Glomerular endothelial cell (primary cell): ENCODE results near the gene ANOS1. TPM values are rescaled to one million over a fixed set of nuclear protein-coding genes. Genes with fewer than 3 reads are reported as not detected.

Experiments used
- total RNA-seq: library from RNA; depleted of rRNA; stranded (reverse); fragments of >200 nt; gene quantifications from 2 replicates; pipeline ENCODE4 v1.2.3, GENCODE V29; 2015

Gene ANOS1
- total RNA-seq, 1 donor from 2014 or later = 4.1 TPM

Other genes starting within 250 kb of the ANOS1 start
- gene FAM9A, start 69.2 kb upstream of the ANOS1 start, total RNA-seq = not detected in 2 replicates